IMR-90 (cell line): Measurements from ENCODE around the gene MPIG6B. TPM values are rescaled to one million over a fixed set of nuclear protein-coding genes. Genes with fewer than 3 reads are reported as not detected.

ENCODE experiments used
- ATAC-seq: fragments of 200-7000 bp; cut with Tn5 transposase; 2 replicates; pipeline ENCODE4 v1.9.1; 2020; ENCODE audit warnings: low read depth, mild to moderate bottlenecking, moderate library complexity
- BruUV-seq: library from RNA; stranded (reverse); fragments of 400-500 nt; replicated peaks from 2 replicates; lab custom pipeline; 2021; lab: Mats Ljungman, UMichigan
- CTCF ChIA-PET: fragments of 300-600 bp; formaldehyde crosslinking; extraction: SDS; loops from one replicate; lab custom pipeline; 2021; ENCODE audit warnings: antibody characterized with exemption; lab: Yijun Ruan, JAX
- POLR2A ChIA-PET: fragments of 300-600 bp; sonication (Branson Sonifier 250); formaldehyde crosslinking; loops from one replicate; lab custom pipeline; 2022; ENCODE audit warnings: antibody characterized with exemption; ENCODE audit not compliant: unreplicated experiment; lab: Charles Lee
- DNase-seq: peaks from one replicate; pipeline ENCODE4 v3.0.0; 2013
- H2AFZ ChIP-seq: replicated peaks from 2 replicates; pipeline ENCODE3; 2013; ENCODE audit warnings: low read length, mild to moderate bottlenecking; ENCODE audit not compliant: poor library complexity
- H2AK5ac ChIP-seq: 2 replicates; pipeline ENCODE4 v1.6.1; 2013; ENCODE audit warnings: low read depth, low read length, inconsistent platforms
- H2AK9ac ChIP-seq: replicated peaks from 2 replicates; pipeline ENCODE3; 2013; ENCODE audit warnings: mild to moderate bottlenecking, low read depth, low read length, moderate library complexity; ENCODE audit not compliant: poor library complexity
- H2BK120ac ChIP-seq: 2 replicates; pipeline ENCODE4 v1.6.1; 2013; ENCODE audit warnings: low read depth, low read length, inconsistent platforms
- H2BK15ac ChIP-seq: 3 replicates; pipeline ENCODE4 v1.6.1; 2013; ENCODE audit warnings: low read depth, low read length, inconsistent platforms
- H2BK20ac ChIP-seq: 2 replicates; pipeline ENCODE4 v1.6.1; 2013; ENCODE audit warnings: low read depth, mild to moderate bottlenecking, inconsistent platforms, low read length, moderate library complexity
- H2BK5ac ChIP-seq: 2 replicates; pipeline ENCODE4 v1.6.1; 2013; ENCODE audit warnings: mild to moderate bottlenecking, low read depth, low read length, inconsistent platforms; ENCODE audit not compliant: poor library complexity, severe bottlenecking
- H3K14ac ChIP-seq: replicated peaks from 2 replicates; pipeline ENCODE4 v1.6.1; 2013; ENCODE audit warnings: low read depth, low read length, inconsistent platforms
- H3K18ac ChIP-seq: 2 replicates; pipeline ENCODE4 v1.6.1; 2013; ENCODE audit warnings: low read depth, low read length, control low read depth
- H3K23ac ChIP-seq: 2 replicates; pipeline ENCODE4 v1.6.1; 2013; ENCODE audit warnings: low read depth, low read length, inconsistent platforms
- H3K27ac ChIP-seq: 2 replicates; pipeline ENCODE4 v1.5.1; 2013; ENCODE audit warnings: mild to moderate bottlenecking, control low read depth, low read length; ENCODE audit not compliant: insufficient read depth
- H3K27me3 ChIP-seq: 2 replicates; pipeline ENCODE4 v1.6.1; 2013; ENCODE audit warnings: low read length; ENCODE audit not compliant: control insufficient read depth, insufficient read depth
- H3K36me3 ChIP-seq: 2 replicates; pipeline ENCODE4 v1.6.1; 2013; ENCODE audit warnings: low read length, mixed read lengths; ENCODE audit not compliant: control insufficient read depth, insufficient read depth
- H3K4ac ChIP-seq: 2 replicates; pipeline ENCODE4 v1.6.1; 2013; ENCODE audit warnings: low read depth, low read length, inconsistent platforms
- H3K4me1 ChIP-seq: 2 replicates; pipeline ENCODE4 v1.6.1; 2013; ENCODE audit warnings: low read length, mixed read lengths; ENCODE audit not compliant: control insufficient read depth, insufficient read depth
- H3K4me2 ChIP-seq: 2 replicates; pipeline ENCODE4 v1.6.1; 2013; ENCODE audit warnings: low read depth, mild to moderate bottlenecking, control low read depth, low read length, moderate library complexity
- H3K4me3 ChIP-seq: 2 replicates; pipeline ENCODE4 v1.5.1; 2013; ENCODE audit warnings: low read depth, mild to moderate bottlenecking, control low read depth, low read length, moderate library complexity; ENCODE audit not compliant: insufficient read depth
- H3K56ac ChIP-seq: 2 replicates; pipeline ENCODE4 v1.6.1; 2013; ENCODE audit warnings: low read length, inconsistent platforms; ENCODE audit not compliant: insufficient read depth; ENCODE audit errors: extremely low read depth
- H3K79me1 ChIP-seq, 2 experiments: 2 replicates each; pipeline ENCODE4 v1.6.1; 2013; ENCODE audit warnings: low read length in 2 of 2, inconsistent platforms in 1 of 2, low read depth in 1 of 2
- H3K9ac ChIP-seq: 2 replicates; pipeline ENCODE4 v1.6.1; 2013; ENCODE audit warnings: low read depth, low read length, control low read depth
- H3K9me1 ChIP-seq: 2 replicates; pipeline ENCODE4 v1.6.1; 2013; ENCODE audit warnings: low read length, inconsistent platforms; ENCODE audit not compliant: insufficient read depth
- H3K9me3 ChIP-seq: 2 replicates; pipeline ENCODE4 v1.6.1; 2013; ENCODE audit warnings: low read length; ENCODE audit not compliant: control insufficient read depth, insufficient read depth
- H4K20me1 ChIP-seq: 2 replicates; pipeline ENCODE4 v1.6.1; 2013; ENCODE audit warnings: low read length, inconsistent platforms; ENCODE audit not compliant: insufficient read depth
- H4K5ac ChIP-seq: 2 replicates; pipeline ENCODE4 v1.6.1; 2013; ENCODE audit warnings: mild to moderate bottlenecking, low read depth, low read length, control low read depth
- H4K8ac ChIP-seq, 2 experiments: 2 replicates each; pipeline ENCODE4 v1.6.1; 2013; ENCODE audit warnings: low read depth in 2 of 2, low read length in 2 of 2, control low read depth in 1 of 2, inconsistent platforms in 1 of 2
- H4K91ac ChIP-seq: 2 replicates; pipeline ENCODE4 v1.6.1; 2013; ENCODE audit warnings: low read depth, low read length, inconsistent platforms; ENCODE audit not compliant: insufficient read depth
- BHLHE40 ChIP-seq: fragments of 150-350 bp; IDR thresholded peaks from 2 replicates; pipeline ENCODE4 v1.6.1; 2016; ENCODE audit warnings: mild to moderate bottlenecking, low read depth, low read length
- CEBPB ChIP-seq: IDR thresholded peaks from 2 replicates; pipeline ENCODE4 v1.6.1; 2012; ENCODE audit warnings: low read depth, low read length, improper control_type of control experiment
- CHD1 ChIP-seq: IDR thresholded peaks from 2 replicates; pipeline ENCODE4 v1.6.1; 2012; ENCODE audit warnings: low read depth, low read length, improper control_type of control experiment
- FOS ChIP-seq: fragments of 150-350 bp; IDR thresholded peaks from 2 replicates; pipeline ENCODE4 v1.6.1; 2016; ENCODE audit warnings: low read depth, low read length
- MAFK ChIP-seq: IDR thresholded peaks from 2 replicates; pipeline ENCODE4 v1.6.1; 2012; ENCODE audit warnings: low read depth, low read length, improper control_type of control experiment
- MAZ ChIP-seq: IDR thresholded peaks from 2 replicates; pipeline ENCODE4 v1.6.1; 2012; ENCODE audit warnings: low read depth, mild to moderate bottlenecking, low read length, improper control_type of control experiment, moderate library complexity, borderline replicate concordance
- MXI1 ChIP-seq: IDR thresholded peaks from 2 replicates; pipeline ENCODE4 v1.6.1; 2012; ENCODE audit warnings: low read depth, mild to moderate bottlenecking, low read length, moderate library complexity, borderline replicate concordance
- POLR2A ChIP-seq: IDR thresholded peaks from 2 replicates; pipeline ENCODE4 v1.6.1; 2012; ENCODE audit warnings: mild to moderate bottlenecking, low read depth, low read length
- RAD21 ChIP-seq: IDR thresholded peaks from 2 replicates; pipeline ENCODE4 v1.6.1; 2012; ENCODE audit warnings: low read length, improper control_type of control experiment
- RFX5 ChIP-seq: IDR thresholded peaks from 2 replicates; pipeline ENCODE4 v1.8.0; 2012; ENCODE audit warnings: low read depth, mild to moderate bottlenecking, low read length, moderate library complexity
- SMC3 ChIP-seq: fragments of 150-350 bp; IDR thresholded peaks from 2 replicates; pipeline ENCODE4 v1.6.1; 2016; ENCODE audit warnings: low read depth, mild to moderate bottlenecking, antibody characterized with exemption, low read length, moderate library complexity
- WGBS, 2 experiments: methylation state at CpG; one replicate each; pipeline versions ENCODE4 v1.1.5 to v1.1.7; 2013; ENCODE audit warnings: missing lambda C conversion rate in 2 of 2; ENCODE audit not compliant: insufficient read length in 1 of 2; ENCODE audit errors: extremely low coverage in 2 of 2; 5-methylcytosine and 5-hydroxymethylcytosine counted together
- dilution Hi-C: fragments of 300-500 bp; cut with HindIII; formaldehyde crosslinking; loops from one replicate; pipeline ENCODE4 v1.14.3; 2018; ENCODE audit warnings: low sequenced_read_pairs; ENCODE audit not compliant: unreplicated experiment
- in situ Hi-C: fragments of 300-500 bp; cut with MboI; formaldehyde crosslinking; loops from 3 replicates; pipeline ENCODE4 v1.14.3; 2019; ENCODE audit warnings: low sequenced_read_pairs, inconsistent platforms, mixed read lengths
- intact Hi-C: fragments of 100-400 bp; cut with micrococcal nuclease; formaldehyde crosslinking; loops from 2 replicates; pipeline ENCODE4 v1.10.0; 2022
- polyA plus RNA-seq, 3 experiments: library from polyadenylated mRNA; depleted of rRNA; stranded (reverse); fragments of >200 nt; gene quantifications; 2 replicates each; pipeline ENCODE4 v1.2.3, GENCODE V29; 2012; ENCODE audit warnings: low replicate concordance in 1 of 3
- total RNA-seq: library from RNA; depleted of rRNA; stranded (reverse); fragments of >200 nt; gene quantifications from 2 replicates; pipeline ENCODE4 v1.2.3, GENCODE V29; 2012
- TF ChIP-seq, protein P1 (sequence below): fragments of 150-350 bp; IDR thresholded peaks from 2 replicates; pipeline ENCODE4 v1.6.1; 2016; ENCODE audit warnings: low read depth, mild to moderate bottlenecking, low read length, moderate library complexity, borderline replicate concordance
- TF ChIP-seq, protein P2 (sequence below): fragments of 150-350 bp; IDR thresholded peaks from 2 replicates; pipeline ENCODE4 v1.6.1; 2017; ENCODE audit warnings: mild to moderate bottlenecking, antibody characterized with exemption, low read length, low read depth
- TF ChIP-seq, protein P3 (sequence below): conservative IDR thresholded peaks from 2 replicates; pipeline ENCODE4 v1.5.1; 2012; ENCODE audit warnings: mild to moderate bottlenecking, low read depth, low read length, improper control_type of control experiment

Gene MPIG6B
- total and polyA plus RNA-seq, 2 of the 4 experiments (the other 2 are of a cell fraction), result not detected

DNA sequence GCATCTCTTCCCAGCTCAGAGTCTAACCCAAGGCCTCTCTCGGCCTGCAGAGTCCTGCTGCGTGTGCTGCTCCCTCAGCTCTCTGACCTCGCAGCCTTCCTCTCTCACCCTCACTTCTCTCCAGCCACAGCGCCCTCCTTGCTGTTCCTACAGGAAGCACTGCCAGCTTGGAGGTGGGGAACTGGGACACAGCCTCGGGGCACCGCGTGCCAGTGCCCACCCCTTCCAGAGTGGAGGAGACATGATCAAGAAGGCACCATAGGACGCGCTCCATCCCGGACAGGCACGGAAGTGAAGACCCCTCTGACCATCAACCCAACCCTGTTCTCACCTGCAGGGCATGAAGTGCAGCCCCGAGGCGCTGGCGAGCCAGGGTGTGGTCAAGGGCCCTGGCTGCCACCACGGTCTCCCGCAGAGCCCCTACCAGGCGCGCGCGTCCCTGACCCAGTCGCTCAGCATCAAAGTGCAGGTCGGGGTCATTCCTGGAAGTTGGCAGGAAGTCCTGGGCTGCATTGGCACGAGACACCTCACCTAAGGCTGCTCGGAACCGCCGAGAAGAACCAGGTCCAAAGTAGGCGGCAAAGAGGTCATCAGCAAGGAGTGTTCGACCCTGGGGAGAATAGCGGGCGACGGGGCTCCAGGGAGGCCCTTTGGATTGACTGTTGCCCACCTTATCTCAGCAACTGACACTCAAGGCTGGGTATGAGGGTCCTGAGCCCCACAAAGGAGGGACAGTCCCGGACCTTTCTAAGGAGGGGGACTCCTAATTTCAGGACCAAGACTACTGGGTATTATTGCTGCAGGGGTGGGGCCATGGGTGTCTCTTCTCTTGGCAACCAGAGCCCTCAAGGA is 52.7 kb downstream of the MPIG6B start:
- H3K4me3 ChIP-seq, result no peak overlapping the region
- ChIA-PET POLR2A (no interaction called here), CTCF (interaction anchor here (0.9 to 1.2 kb wide), 2 partner anchors 15 to 20 kb away, joined by 3 to 4 read pairs; partner anchors contain the start of gene VARS1)
- H3K56ac ChIP-seq, result no peak overlapping the region
- H3K4me2 ChIP-seq, result no peak overlapping the region
- H2AFZ ChIP-seq, result peak overlapping the region; percentile 41
- no peak overlapping the region for H3K18ac ChIP-seq
- ATAC-seq (no peak), DNase-seq (no peak)
- H2BK20ac ChIP-seq, result no peak overlapping the region
- no peak overlapping the region for H2BK15ac ChIP-seq
- peak overlapping the region; percentile 96 for H2AK9ac ChIP-seq
- H4K20me1 ChIP-seq, result no peaks in the 10 kb centered on the region
- dilution Hi-C loops, result no loop called here
- H3K27ac ChIP-seq, result no peak overlapping the region
- BruUV-seq, result no TSS peak
- no peak overlapping the region for H4K5ac ChIP-seq
- in situ Hi-C loops, result no loop called here
- H3K79me1 ChIP-seq, result 0 out of 4 replicates have a peak, but pooled peaks cover 0 to 2% of the 10 kb centered on the region in 2 experiments
- no peak overlapping the region for H4K91ac ChIP-seq
- H3K23ac ChIP-seq, result no peak overlapping the region
- H2BK120ac ChIP-seq, result no peak overlapping the region
- no peak overlapping the region for H3K4ac ChIP-seq
- intact Hi-C loops, result no loop called here
- no peak overlapping the region for H4K8ac ChIP-seq
- 91% methylated on average over 17 of the region's 32 CpGs; no CpG with 5 or more reads in 1 of the 2 experiments for WGBS, 2 experiments
- H3K9me3 ChIP-seq, result no peaks in the 10 kb centered on the region
- no peaks in the 10 kb centered on the region for H3K27me3 ChIP-seq
- 0 out of 2 replicates have a peak, but pooled peaks cover 8% of the 10 kb centered on the region for H3K9me1 ChIP-seq
- no peak overlapping the region for H3K9ac ChIP-seq
- H3K14ac ChIP-seq, result no peak overlapping the region
- no peak overlapping the region for H2BK5ac ChIP-seq
- H3K4me1 ChIP-seq, result peaks cover 10% of the 10 kb centered on the region
- 0 out of 2 replicates have a peak overlapping the region, but pooled peaks have one; percentile 31 for H2AK5ac ChIP-seq
- peaks cover 27% of the 10 kb centered on the region for H3K36me3 ChIP-seq
- TF ChIP-seq, protein P1, sequence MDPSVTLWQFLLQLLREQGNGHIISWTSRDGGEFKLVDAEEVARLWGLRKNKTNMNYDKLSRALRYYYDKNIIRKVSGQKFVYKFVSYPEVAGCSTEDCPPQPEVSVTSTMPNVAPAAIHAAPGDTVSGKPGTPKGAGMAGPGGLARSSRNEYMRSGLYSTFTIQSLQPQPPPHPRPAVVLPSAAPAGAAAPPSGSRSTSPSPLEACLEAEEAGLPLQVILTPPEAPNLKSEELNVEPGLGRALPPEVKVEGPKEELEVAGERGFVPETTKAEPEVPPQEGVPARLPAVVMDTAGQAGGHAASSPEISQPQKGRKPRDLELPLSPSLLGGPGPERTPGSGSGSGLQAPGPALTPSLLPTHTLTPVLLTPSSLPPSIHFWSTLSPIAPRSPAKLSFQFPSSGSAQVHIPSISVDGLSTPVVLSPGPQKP, result no peak
- TF ChIP-seq CEBPB (no peak), CHD1 (no peak), BHLHE40 (no peak), RFX5 (no peak), MAZ (no peak), MXI1 (no peak), MAFK (no peak), RAD21 (no peak), POLR2A (no peak), SMC3 (no peak), FOS (no peak)
- TF ChIP-seq, protein P2, sequence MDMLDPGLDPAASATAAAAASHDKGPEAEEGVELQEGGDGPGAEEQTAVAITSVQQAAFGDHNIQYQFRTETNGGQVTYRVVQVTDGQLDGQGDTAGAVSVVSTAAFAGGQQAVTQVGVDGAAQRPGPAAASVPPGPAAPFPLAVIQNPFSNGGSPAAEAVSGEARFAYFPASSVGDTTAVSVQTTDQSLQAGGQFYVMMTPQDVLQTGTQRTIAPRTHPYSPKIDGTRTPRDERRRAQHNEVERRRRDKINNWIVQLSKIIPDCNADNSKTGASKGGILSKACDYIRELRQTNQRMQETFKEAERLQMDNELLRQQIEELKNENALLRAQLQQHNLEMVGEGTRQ, result no peak
- TF ChIP-seq, protein P3, sequence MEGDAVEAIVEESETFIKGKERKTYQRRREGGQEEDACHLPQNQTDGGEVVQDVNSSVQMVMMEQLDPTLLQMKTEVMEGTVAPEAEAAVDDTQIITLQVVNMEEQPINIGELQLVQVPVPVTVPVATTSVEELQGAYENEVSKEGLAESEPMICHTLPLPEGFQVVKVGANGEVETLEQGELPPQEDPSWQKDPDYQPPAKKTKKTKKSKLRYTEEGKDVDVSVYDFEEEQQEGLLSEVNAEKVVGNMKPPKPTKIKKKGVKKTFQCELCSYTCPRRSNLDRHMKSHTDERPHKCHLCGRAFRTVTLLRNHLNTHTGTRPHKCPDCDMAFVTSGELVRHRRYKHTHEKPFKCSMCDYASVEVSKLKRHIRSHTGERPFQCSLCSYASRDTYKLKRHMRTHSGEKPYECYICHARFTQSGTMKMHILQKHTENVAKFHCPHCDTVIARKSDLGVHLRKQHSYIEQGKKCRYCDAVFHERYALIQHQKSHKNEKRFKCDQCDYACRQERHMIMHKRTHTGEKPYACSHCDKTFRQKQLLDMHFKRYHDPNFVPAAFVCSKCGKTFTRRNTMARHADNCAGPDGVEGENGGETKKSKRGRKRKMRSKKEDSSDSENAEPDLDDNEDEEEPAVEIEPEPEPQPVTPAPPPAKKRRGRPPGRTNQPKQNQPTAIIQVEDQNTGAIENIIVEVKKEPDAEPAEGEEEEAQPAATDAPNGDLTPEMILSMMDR, result no peak
